ENCODE results near the gene BTBD1. TPM values are rescaled to one million over a fixed set of nuclear protein-coding genes. Genes with fewer than 3 reads are reported as not detected.

Gene BTBD1
- total RNA-seq, 2 experiments from 2014 or later = 55.0 to 58.6 TPM

DNA sequence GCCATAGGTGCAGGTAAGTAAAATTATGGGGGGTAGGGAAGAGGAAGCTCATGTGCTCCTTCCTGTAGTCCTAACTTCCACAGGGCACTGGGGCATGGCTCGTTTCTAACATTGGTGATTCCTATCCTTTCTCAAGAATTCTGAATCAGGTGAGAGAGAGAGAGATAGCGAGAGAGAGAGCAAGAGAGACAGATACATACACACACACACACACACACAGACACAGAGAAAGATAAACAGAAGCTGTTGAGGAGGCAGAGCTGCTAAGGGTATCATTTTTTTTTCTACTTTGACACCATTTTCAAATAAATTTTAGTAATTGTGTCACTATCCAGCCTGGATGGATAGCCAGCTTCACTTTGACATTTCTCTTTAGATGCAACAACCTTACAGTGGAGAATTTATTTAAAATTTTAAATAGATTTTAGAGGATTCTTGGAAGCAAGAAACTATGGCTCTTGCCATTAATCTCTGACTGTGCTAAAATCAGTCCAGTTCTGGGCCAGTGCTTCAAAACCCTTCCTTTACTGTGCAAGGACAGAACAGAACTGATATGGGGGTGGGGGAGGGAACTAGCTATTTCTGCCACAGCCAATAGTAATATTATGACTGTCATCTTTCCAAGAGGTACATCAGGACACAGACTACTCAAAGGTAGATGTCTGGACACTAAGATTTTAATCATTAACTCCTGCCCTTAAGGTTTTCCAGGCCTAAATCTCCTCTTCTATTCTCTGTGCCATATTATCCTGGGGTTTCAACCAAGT lies 95.7 kb downstream of the BTBD1 start:
- peaks cover 15% of the 10 kb centered on the region for H3K4me1 Mint-ChIP-seq
- DNase-seq = no peak
- H3K4me3 Mint-ChIP-seq = no peak overlapping the region
- no peaks in the 10 kb centered on the region for H3K9me3 Mint-ChIP-seq
- H3K27me3 Mint-ChIP-seq = peaks cover 25% of the 10 kb centered on the region
- no peaks in the 10 kb centered on the region for H3K36me3 Mint-ChIP-seq (ENCODE audit: low read depth)
- POLR2A ChIA-PET = interaction anchor here (1.3 kb wide), 1 partner anchor 15 kb away, joined by 5 read pairs; the partner anchor contains the start of gene RAMAC
- no peak overlapping the region for H3K27ac Mint-ChIP-seq
- CTCF ChIA-PET = interaction anchor here (0.6 to 1.8 kb wide), 2 partner anchors 29 to 181 kb away, joined by 3 to 4 read pairs; no protein-coding TSS in a partner anchor

DNA sequence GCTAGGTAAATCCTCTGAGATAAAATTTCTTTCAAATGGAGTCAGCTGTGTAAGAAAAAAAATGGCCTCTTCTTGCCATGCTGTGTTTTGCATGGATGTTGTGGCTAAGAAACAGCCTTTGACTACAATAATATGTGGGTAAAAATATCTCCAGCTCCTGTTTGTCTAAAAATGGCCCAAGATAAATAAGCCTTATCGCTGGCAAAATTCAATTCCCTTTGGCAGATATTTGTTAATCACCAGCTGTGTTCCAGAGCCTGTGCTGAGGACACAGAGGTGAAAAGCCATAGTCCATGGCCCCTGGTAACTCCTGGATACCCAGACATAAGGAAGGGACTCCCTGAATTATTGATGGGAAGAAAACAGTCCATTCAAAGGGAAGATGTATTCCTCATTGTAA lies 96.4 kb downstream of the BTBD1 start:
- Mint-ChIP-seq H3K9me3 (no peaks in the 10 kb centered on the region), H3K27ac (no peak overlapping the region), H3K27me3 (peaks cover 25% of the 10 kb centered on the region), H3K4me3 (no peak overlapping the region), H3K36me3 (ENCODE audit: low read depth) (no peaks in the 10 kb centered on the region), H3K4me1 (peaks cover 22% of the 10 kb centered on the region)
- DNase-seq = no peak
- ChIA-PET POLR2A (interaction anchor here (1.3 kb wide), 1 partner anchor 16 kb away, joined by 5 read pairs; the partner anchor contains the start of gene RAMAC), CTCF (interaction anchor here (0.6 to 1.8 kb wide), 2 partner anchors 29 to 182 kb away, joined by 3 to 4 read pairs; no protein-coding TSS in a partner anchor)

DNA sequence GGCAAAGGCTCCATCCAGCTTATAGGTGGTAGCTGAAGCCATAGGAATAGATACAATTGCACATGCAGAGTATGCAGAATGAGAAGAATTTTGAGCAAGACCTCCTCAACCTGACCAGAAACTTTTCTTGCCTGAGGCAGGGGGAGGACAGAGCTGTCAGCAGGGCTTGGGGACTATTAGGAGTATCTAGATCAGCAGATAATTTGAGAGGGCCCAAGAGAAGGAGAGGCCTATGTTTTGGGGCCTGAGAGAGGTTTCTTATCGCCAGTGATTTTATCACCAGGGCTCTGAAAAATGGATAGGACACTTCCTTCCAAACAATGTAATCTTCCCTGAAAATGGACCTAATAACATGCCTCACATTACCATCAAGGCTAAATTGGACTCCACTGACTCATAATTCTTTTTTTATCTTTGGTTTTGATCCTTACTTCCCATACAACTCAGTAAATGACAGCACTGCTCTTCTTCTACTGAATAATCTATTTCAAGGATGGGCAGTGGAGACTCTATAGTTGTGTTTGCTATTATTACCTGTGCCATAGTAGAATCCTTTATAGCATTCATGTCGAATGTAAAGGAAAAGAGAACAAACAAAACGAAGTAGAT lies 96.9 kb downstream of the BTBD1 start:
- H3K27me3 Mint-ChIP-seq = peaks cover 25% of the 10 kb centered on the region
- CTCF ChIA-PET = no interaction called here
- POLR2A ChIA-PET = interaction anchor here (1.3 kb wide), 1 partner anchor 16 kb away, joined by 5 read pairs; the partner anchor contains the start of gene RAMAC
- no peak for DNase-seq
- no peak overlapping the region for H3K4me3 Mint-ChIP-seq
- no peaks in the 10 kb centered on the region for H3K9me3 Mint-ChIP-seq
- no peaks in the 10 kb centered on the region for H3K36me3 Mint-ChIP-seq (ENCODE audit: low read depth)
- no peak overlapping the region for H3K27ac Mint-ChIP-seq
- H3K4me1 Mint-ChIP-seq = peaks cover 25% of the 10 kb centered on the region

DNA sequence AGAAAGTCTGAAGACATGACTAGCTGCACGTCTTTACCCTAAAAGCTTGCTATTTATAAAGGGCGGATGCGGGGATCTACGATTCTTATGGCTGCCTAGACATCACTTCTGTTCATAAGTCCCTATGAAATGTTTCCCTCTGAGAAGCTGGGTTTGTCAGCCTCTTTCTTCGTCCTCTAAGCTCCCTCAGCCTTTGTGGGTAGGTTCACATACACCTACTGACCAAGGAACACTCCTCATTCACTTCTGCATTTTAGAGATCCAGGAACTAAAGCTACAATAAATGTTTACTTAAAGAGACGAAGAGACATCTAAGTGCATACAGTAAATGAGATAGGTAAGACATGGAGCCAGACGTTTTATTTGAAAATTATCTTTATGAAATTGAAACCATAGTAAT lies 97.7 kb downstream of the BTBD1 start:
- H3K27me3 Mint-ChIP-seq = peaks cover 25% of the 10 kb centered on the region
- CTCF ChIA-PET = interaction anchor here (1.0 kb wide), 1 partner anchor 280 kb away, joined by 3 read pairs; no protein-coding TSS in a partner anchor

DNA sequence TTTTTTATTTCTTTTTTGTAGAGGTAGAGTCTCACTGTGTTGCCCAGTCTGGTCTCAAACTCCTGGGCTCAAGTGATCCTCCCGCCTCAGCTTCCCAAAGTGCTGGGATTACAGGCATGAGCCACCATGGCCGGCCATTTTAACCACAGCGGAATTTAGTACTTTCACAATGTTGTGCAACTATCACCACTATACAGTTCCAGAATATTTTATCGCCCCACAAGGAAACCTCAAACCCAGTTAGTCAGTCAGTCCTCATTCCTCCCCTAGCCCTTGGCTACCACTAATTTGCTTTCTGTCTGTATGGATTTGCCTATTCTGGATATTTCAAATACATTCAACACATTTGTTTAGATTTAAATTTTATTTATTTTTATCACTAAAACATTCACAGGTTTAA lies 99.0 kb downstream of the BTBD1 start:
- Mint-ChIP-seq H3K27ac (no peak overlapping the region), H3K36me3 (ENCODE audit: low read depth) (no peaks in the 10 kb centered on the region), H3K9me3 (no peaks in the 10 kb centered on the region), H3K4me3 (no peak overlapping the region), H3K4me1 (peaks cover 25% of the 10 kb centered on the region), H3K27me3 (peaks cover 28% of the 10 kb centered on the region)
- CTCF ChIA-PET = no interaction called here
- POLR2A ChIA-PET = interaction anchor here (1.5 to 1.8 kb wide), 3 partner anchors 17 to 158 kb away, joined by 4 to 12 read pairs (median 7); partner anchors contain the start of gene RAMAC
- no peak for DNase-seq

More for the DNA sequence above, 97.7 kb downstream of the BTBD1 start:
- no peaks in the 10 kb centered on the region for H3K36me3 Mint-ChIP-seq (ENCODE audit: low read depth)
- peaks cover 25% of the 10 kb centered on the region for H3K4me1 Mint-ChIP-seq
- no peaks in the 10 kb centered on the region for H3K9me3 Mint-ChIP-seq
- H3K27ac Mint-ChIP-seq = no peak overlapping the region
- POLR2A ChIA-PET = interaction anchor here (1.0 to 1.7 kb wide), 2 partner anchors 17 to 20 kb away, joined by 4 to 12 read pairs; partner anchors contain the start of gene RAMAC
- H3K4me3 Mint-ChIP-seq = no peak overlapping the region
- no peak for DNase-seq

DNA sequence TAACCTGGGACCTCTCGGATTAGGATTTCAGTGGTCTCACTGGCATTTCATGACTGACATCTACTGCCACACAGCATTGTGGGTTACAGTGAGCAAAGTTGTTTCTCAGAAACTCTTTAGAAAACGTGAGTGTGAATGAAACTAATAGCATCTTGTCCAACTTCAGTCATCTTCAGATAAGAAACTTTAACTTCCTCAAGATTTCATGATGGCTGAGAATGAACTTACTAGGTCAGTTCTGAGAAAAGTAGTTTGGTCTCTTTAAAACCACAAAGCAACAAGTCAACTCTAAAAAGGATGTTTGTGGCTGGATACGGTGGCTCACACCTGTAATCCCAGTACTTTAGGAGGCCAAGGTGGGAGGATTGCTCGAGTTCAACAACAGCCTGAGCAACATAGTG lies 100.4 kb downstream of the BTBD1 start:
- Mint-ChIP-seq H3K4me1 (peaks cover 25% of the 10 kb centered on the region), H3K9me3 (no peaks in the 10 kb centered on the region), H3K36me3 (ENCODE audit: low read depth) (no peaks in the 10 kb centered on the region), H3K4me3 (no peak overlapping the region), H3K27ac (peak overlapping the region; percentile 71), H3K27me3 (peaks cover 25% of the 10 kb centered on the region)
- ChIA-PET POLR2A (interaction anchor here (1.0 to 1.8 kb wide), 4 partner anchors 15 to 426 kb away, joined by 3 to 7 read pairs (median 4); partner anchors contain the start of genes RAMAC and RPS17), CTCF (interaction anchor here (1.3 kb wide), 1 partner anchor 33 kb away, joined by 3 read pairs; no protein-coding TSS in a partner anchor)
- DNase-seq = peak; percentile 68

Other genes with a start within 250 kb of the BTBD1 start
- 10 to 100 TPM; 20.0 to 26.0 TPM for gene HOMER2, start 114.5 kb downstream of the BTBD1 start, total RNA-seq
- 10 to 100 TPM; 24.1 TPM for gene RAMAC, start 81.0 kb downstream of the BTBD1 start, total RNA-seq
- gene C15orf40, start 55.6 kb downstream of the BTBD1 start, total RNA-seq = 10 to 100 TPM; 23.8 to 25.5 TPM
- 10 to 100 TPM; 20.4 to 22.0 TPM for gene TM6SF1, start 40.4 kb upstream of the BTBD1 start, total RNA-seq
- 10 to 100 TPM; 20.5 to 23.3 TPM for gene HDGFL3, start 140.6 kb upstream of the BTBD1 start, total RNA-seq
- not detected for gene BNC1, start 217.4 kb upstream of the BTBD1 start, total RNA-seq